ENCODE results near the gene TTLL4.

Gene TTLL4

DNA sequence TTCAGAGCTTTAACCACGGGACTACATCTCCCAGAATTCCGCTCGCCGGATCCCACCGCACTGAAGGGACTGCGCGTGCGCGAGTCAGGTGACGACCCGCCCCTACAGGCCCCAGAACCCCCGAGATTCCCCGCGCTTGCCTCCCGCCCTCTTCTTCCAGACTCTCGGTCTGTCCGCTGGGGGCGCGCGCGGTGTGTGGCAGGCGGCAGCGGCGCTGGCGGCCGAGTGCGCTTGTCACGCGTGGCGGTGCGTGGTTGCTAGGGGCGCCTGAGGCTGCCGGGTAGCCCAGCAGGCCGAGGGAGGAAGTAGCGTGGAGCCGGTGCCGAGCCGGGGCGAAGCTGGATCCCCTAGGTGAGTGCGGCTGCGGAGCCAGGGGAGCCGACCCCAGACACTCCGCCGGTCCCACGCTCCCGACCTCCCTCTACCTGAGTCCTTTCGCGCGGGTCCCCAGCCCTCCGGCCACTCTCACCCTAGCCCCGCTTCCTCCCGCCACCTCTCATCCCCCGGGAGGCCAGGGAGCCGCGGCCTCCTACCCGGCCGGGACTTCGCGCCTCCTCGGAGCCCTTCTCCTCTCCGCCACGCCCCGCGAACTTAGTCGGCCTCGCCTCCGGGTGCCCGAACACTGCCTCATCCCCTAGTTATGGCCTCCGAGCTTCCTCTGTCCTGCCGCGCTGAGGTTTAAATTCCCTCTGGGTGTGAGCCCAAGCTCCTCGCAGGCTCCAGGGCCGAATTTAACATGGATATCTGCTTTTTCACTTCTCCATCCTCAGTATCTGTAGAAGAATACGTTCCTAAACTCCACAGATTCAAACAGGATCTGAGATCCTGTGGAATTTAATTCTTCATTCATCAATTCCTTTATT is at the start of gene TTLL4:
TSS of gene TTLL4 (plus strand) at position 149 of the 863 bp plus-strand sequence. CDS start 26,842 bp downstream, outside the sequence.
- DNase-seq: peak; percentile 98

DNA sequence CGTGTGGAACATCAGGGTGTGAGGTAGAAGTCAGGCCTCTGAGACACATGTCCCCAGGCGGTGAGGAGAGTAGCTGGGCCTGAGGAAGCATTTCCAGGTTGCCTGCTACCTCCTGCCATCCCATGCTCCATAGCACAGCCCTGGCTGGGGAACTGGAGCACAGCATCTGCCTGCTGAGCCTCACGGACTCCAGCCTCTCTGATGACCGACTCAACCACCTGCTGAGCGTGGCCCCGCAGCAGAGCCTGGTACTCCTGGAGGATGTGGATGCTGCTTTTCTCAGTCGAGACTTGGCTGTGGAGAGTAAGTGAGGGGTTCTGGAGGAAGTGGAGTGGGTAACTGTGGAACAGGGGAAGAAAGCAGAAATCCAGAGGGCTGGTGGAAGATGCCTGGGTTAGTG is 48.3 kb upstream of the TTLL4 start:
- no peak for DNase-seq

- DNase-seq: no peak
These were observed 47.8 kb upstream of the TTLL4 start for GRCh38 chr2:218662827-218663226.

GRCh38 chr2:218663901-218664300 is 46.7 kb upstream of the TTLL4 start:
- DNase-seq: no peak

GRCh38 chr2:218664653-218665052 is 46.0 kb upstream of the TTLL4 start:
- DNase-seq: no peak

DNA sequence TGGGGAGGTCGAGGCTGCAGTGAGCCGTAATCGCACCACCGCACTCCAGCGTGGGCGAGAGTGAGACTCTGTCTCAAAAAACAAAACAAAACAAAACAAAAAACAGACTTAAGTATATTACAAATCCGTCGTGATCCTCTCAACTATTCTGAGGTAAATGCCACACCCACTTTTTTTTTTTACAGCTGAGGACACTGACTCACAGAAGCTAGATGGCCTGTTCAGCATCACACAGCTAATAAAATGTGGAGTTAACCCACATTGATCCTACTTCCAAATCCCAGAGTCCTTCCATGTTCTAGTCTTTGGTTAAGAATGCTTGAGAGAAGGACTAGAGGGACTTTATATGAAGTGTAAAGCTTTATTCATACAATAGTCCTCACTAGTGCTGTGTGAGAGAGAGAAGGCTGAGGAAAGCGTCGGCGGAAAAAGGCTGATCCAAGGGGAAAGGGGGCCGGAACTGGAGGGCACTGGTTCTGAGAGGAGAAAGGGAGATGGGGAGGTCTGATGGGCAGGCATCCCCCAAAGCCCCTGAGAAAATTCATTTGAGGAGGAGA is 39.5 kb upstream of the TTLL4 start:
- no peak for DNase-seq

DNA sequence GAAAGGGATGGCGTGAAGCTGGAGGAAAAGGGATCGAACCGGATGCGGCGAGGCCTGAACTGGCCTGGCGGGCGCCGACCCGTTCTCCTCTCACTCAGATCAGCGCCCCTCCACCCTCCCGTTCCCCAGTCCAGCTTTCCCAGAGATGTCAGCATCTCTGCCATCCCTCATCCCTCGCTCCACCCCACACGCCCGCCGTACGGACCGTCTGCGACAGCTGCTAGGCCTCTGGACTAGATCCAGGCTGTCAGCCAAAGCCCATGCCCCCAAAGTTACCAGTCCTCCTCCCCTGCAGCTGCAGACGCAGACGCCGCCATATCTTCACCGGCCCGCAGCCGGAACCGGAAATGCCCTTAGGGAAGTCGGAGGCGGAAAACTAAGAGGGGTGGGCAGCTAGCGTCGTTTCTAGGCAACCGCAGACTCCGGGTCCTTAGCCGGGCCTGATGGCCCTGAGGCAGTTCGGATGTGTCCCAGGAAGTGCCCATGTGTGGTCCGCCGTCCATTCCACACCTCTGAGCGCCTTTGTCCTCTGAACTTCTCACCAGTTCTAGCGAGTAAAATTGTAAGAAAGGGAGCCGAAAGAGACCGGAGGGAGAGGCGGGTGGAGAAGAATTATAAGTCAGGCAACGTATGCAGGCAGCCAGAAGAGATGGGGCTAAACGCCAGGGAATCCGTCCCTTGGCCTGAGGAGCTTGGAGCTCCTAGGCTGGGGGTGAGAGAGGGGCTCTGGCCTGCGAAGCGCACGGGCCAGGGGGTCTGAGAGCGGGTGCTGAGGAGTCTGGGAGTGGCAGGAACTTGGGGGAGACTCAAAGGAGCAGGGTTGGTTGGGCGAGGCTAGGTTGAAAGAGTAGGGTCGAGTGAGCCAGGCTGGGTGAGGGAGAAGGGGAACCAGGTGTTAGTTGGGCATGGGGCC is 38.7 kb upstream of the TTLL4 start, which contains the start of the genes RNF25 and STK36:
TSS of gene RNF25 (minus strand) at position 349 of the 913 bp plus-strand sequence. CDS start at position 317, 32 bp downstream.
TSS of gene STK36 (plus strand) at position 433 of the 913 bp plus-strand sequence. CDS start 744 bp downstream, outside the sequence.
- DNase-seq: peak; percentile 83

GRCh38 chr2:218679119-218679518 is 31.5 kb upstream of the TTLL4 start:
- peak in 1 of 2 donors; percentile 60 for DNase-seq

DNA sequence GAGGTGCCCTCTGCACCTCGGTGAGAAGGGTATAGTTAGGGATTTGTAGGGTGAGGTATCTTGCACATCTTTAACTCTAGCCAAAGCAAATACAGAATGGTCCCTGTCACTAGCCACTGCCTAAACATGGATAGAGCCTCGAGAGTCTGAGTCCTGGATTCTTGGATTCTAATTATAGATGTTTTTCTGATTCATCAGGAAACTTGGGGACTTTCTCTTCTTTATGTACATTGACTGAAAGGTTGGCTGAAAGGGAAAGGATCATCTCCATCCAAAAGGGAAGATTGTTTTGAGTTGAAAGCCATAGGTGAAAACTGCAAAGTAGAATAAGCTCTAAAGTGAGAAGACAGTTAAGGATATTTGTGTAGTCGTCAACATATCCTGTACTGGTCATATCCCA is 30.6 kb upstream of the TTLL4 start:
- no peak for DNase-seq

DNA sequence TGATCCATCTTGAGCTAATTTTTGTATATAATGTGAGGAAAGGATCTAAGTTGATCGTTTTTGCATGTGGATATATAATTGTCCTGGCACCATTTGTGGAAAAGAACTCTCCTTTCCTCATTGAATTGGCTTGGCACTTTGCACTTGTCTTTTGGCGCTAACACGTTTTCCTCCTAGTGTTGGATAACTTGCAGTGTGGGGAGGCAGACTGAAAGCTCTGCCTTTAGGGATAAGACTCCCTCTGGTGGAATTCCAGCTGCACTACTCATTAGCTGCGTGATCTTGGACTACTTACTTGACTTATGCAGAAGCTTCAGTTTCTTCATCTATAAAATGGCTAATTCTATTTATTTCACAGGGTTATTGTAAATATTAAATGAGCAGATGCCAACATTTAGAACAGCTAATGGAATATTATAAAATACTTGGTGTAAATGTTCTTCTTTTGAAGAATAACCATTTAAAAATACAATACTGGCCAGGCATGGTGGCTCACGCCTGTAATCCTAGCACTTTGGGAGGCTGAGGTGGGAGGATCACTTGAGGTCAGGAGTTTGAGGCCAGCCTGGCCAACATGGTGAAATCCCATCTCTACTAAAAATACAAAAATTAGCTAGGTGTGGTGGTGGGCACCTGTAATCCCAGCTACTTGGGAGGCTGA is 23.1 kb upstream of the TTLL4 start:
- DNase-seq: peak; percentile 46 to 54

GRCh38 chr2:218691234-218691633 is 19.4 kb upstream of the TTLL4 start:
- DNase-seq: no peak

DNA sequence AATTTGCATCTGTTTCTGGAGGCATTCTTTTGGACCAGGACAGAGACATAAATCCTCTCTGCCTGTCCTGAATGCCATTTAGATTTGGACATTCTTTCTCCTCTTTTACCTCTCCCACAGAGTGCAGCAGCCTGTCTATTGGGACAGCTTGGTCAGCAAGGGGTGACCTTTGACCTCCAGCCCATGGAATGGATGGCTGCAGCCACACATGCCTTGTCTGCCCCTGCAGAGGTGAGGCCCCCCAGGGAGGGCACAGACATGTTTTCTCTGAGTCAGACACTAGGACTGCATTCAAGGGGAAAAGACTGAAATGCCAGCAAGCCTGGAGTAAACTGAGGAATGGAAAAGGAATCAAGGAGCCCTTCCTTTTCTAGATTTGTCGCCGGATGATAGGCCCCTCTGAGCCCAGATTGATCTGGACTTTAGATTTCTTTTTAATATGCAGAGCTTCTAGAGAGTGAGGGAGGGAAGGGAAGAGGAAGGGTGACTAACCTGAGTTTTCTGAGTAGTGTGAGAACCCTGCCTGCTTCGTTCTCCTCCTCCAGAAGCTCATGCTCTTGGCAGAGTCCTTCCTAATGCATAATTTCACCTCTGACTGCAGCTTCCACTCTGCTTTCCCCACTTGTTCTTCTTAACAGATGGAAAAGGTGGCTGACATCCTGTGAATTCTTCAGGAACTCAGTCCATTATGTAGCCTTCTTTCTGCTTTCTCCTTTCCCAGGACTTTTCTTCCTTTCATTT is 16.1 kb upstream of the TTLL4 start:
- DNase-seq: no peak

GRCh38 chr2:218698885-218699284 is 11.8 kb upstream of the TTLL4 start:
- DNase-seq: no peak

- no peak for DNase-seq
These were observed 8.8 kb upstream of the TTLL4 start for GRCh38 chr2:218701806-218702205.

DNA sequence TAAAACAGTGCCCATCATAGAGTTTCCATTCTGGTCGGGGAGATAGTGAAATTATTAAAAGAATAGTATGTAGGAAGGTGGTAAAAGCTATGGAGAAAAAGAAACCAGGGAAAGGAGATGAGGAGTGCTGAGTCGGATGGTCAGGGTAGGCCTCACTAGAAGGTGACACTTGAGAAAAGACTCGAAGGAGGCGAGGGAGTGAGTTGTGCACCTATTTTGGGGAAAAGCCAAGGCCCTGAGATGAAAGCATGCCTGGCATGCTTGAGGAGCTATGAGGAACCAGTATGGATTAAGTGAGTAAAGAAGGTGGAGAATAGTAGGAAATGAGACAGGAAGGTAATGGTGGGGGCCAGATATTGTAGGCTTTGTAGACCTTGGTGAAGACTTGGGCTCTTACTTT is 7.3 kb upstream of the TTLL4 start:
- DNase-seq: no peak

- DNase-seq: no peak
These were observed 2.5 kb upstream of the TTLL4 start for GRCh38 chr2:218708086-218708485.

GRCh38 chr2:218709908-218710307 is 727 bp upstream of the TTLL4 start:
- DNase-seq: no peak

- DNase-seq: no peak
These were observed 325 bp upstream of the TTLL4 start for GRCh38 chr2:218710334-218710686.

GRCh38 chr2:218711550-218711929 is 905 bp downstream of the TTLL4 start:
- no peak for DNase-seq

DNA sequence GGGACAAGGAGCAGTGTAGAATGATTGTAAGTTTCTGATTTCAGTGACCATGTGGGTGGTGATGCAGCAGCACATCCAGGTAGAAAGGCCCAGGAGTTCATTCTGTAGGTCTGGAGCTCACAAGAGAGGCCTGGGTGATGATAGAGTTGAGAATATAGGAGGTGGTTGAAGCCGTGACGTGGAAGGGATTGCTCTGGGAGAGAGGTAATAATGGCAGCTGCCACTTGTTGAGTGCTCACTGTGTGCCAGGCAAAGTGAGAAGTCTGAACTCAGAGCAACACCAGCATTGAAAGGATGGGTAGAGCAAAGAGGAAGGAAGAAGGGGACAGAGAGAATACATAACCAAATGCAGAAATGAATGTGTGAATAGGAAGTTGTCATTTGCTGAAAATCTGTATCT is 3.3 kb downstream of the TTLL4 start:
- DNase-seq: no peak

GRCh38 chr2:218716070-218716469 is 5.4 kb downstream of the TTLL4 start:
- DNase-seq: no peak

GRCh38 chr2:218717262-218717661 is 6.6 kb downstream of the TTLL4 start:
- DNase-seq: no peak
